ENCODE results near the gene NF1.

NF1 gene

GRCh38 chr17:31422443-31422842 is 327.7 kb downstream of the NF1 start:
- no peak for DNase-seq
- in situ Hi-C loops (cut with MboI; ENCODE audit: low pct_unique_long_range_greater_than_20kb, low sequenced_read_pairs): no loop called here

GRCh38 chr17:31424944-31425281 is 330.1 kb downstream of the NF1 start:
- DNase-seq: no peak
- in situ Hi-C loops (cut with MboI; ENCODE audit: low pct_unique_long_range_greater_than_20kb, low sequenced_read_pairs): loop anchor here (25.0 kb wide), 1 partner anchor 412 kb away; no protein-coding TSS in a partner anchor

- in situ Hi-C loops (cut with MboI; ENCODE audit: low pct_unique_long_range_greater_than_20kb, low sequenced_read_pairs): loop anchor here (25.0 kb wide), 1 partner anchor 412 kb away; no protein-coding TSS in a partner anchor
- peak; percentile 41 for DNase-seq
Observed at GRCh38 chr17:31425282-31426040, 330.7 kb downstream of the NF1 start.

Data from KBM-7 (cell line).